ENCODE results near the gene DNPEP. TPM values are rescaled to one million over a fixed set of nuclear protein-coding genes. Genes with fewer than 3 reads are reported as not detected.

Gene DNPEP
- total and polyA plus RNA-seq, 2 donors from 2014 or later: 53.3 to 71.0 TPM

DNA sequence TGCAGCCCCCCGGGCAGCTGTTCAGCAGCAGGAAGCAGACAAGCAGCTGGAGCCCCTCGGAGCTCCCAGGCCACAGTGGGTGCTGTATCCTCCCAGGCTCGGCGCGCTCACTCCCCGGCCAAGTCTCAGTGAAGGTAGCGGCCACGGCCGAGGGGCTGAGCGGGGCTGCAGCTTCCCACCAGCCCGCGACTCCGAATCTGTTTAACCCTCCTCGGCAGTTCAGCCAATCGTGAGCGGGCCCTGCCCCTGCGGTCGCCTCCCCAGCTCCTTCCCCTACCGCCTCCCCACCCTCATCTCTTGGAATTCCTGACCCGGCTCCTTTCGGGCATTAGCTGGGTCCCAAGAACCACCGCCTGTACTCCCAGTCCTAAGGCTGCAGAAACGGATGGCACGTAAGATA, 55.2 kb downstream of the DNPEP start, which contains the start of gene RESP18:
Gene RESP18, minus strand, starts transcription at position 203 of the 400 bp plus-strand sequence.
- intact Hi-C loops (cut with DNase I): no loop called here
- DNase-seq (no peak), FAIRE-seq (no peak)
- Histone ChIP-seq H3K36me3 (ENCODE audit: control insufficient read depth in 2 of 3, insufficient read depth in 3 of 3, low read length in 3 of 3) (no peaks in the 10 kb centered on the region), H3K27ac (ENCODE audit: low read depth in 2 of 2, low read length in 2 of 2) (no peak within 1 kb of the TSS), H3K9ac (ENCODE audit: low read length in 3 of 3) (no peak within 1 kb of the TSS), H3K27me3 (ENCODE audit: control insufficient read depth, insufficient read depth, low read length) (peaks cover 12% of the 10 kb centered on the region), H3K9me3 (ENCODE audit: control insufficient read depth in 2 of 3, insufficient read depth in 1 of 3, low read length in 3 of 3) (no peaks in the 10 kb centered on the region), H3K4me3 (ENCODE audit: low read length in 3 of 3) (no peak within 1 kb of the TSS), H3K4me1 (ENCODE audit: control insufficient read depth in 2 of 3, insufficient read depth in 2 of 3, low read depth in 1 of 3, low read length in 3 of 3) (no peaks in the 10 kb centered on the region)
- no peak for TF ChIP-seq CTCF (IDR thresholded peaks at IDR 0.05; ENCODE audit: borderline replicate concordance, extremely low read depth, insufficient read depth)

GRCh38 chr2:219331560-219332213, 56.0 kb downstream of the DNPEP start:
- Histone ChIP-seq H3K4me1 (ENCODE audit: control insufficient read depth in 2 of 3, insufficient read depth in 2 of 3, low read depth in 1 of 3, low read length in 3 of 3) (no peaks in the 10 kb centered on the region), H3K4me3 (ENCODE audit: low read length in 3 of 3) (no peak overlapping the region), H3K36me3 (ENCODE audit: control insufficient read depth in 2 of 3, insufficient read depth in 3 of 3, low read length in 3 of 3) (no peaks in the 10 kb centered on the region), H3K27ac (ENCODE audit: low read depth in 2 of 2, low read length in 2 of 2) (no peak overlapping the region), H3K9ac (ENCODE audit: low read length in 3 of 3) (no peak overlapping the region), H3K27me3 (ENCODE audit: control insufficient read depth, insufficient read depth, low read length) (peaks cover 12% of the 10 kb centered on the region), H3K9me3 (ENCODE audit: control insufficient read depth in 2 of 3, insufficient read depth in 1 of 3, low read length in 3 of 3) (no peaks in the 10 kb centered on the region)
- FAIRE-seq (no peak), DNase-seq (peak; percentile 68 to 80 (median 79))
- no peak for TF ChIP-seq CTCF (IDR thresholded peaks at IDR 0.05; ENCODE audit: borderline replicate concordance, extremely low read depth, insufficient read depth)
- intact Hi-C loops (cut with DNase I): no loop called here

DNA sequence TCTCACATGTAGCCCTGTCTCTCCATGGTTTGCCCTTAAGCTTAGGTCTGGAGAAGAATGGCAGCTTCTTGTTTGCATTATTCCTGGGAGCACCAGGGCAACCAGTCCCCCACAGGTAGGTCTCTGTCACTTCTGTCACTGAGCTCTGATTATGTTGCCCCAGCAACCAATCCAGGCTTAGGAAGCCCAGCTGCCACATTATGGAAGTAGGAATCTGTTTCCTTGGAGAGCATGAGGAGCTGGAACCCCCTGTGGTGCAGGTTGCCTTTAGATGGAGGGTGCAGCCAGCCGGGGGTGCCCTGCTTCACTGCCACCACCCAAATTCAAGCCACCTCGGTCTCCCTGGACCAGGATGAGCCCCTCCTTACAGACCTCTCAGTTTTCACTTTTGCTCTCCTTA, 60.0 kb downstream of the DNPEP start:
- H3K9me3 ChIP-seq (ENCODE audit: control insufficient read depth in 2 of 3, insufficient read depth in 1 of 3, low read length in 3 of 3): no peaks in the 10 kb centered on the region
- no peak overlapping the region for H3K27ac ChIP-seq (ENCODE audit: low read depth in 2 of 2, low read length in 2 of 2)
- H3K9ac ChIP-seq (ENCODE audit: low read length in 3 of 3): no peak overlapping the region
- intact Hi-C loops (cut with DNase I): no loop called here
- no peak for DNase-seq
- no peak for TF ChIP-seq CTCF (IDR thresholded peaks at IDR 0.05; ENCODE audit: borderline replicate concordance, extremely low read depth, insufficient read depth)
- no peak overlapping the region for H3K4me3 ChIP-seq (ENCODE audit: low read length in 3 of 3)
- no peaks in the 10 kb centered on the region for H3K36me3 ChIP-seq (ENCODE audit: control insufficient read depth in 2 of 3, insufficient read depth in 3 of 3, low read length in 3 of 3)
- H3K4me1 ChIP-seq (ENCODE audit: control insufficient read depth in 2 of 3, insufficient read depth in 2 of 3, low read depth in 1 of 3, low read length in 3 of 3): no peaks in the 10 kb centered on the region
- peaks cover 7% of the 10 kb centered on the region for H3K27me3 ChIP-seq (ENCODE audit: control insufficient read depth, insufficient read depth, low read length)
- FAIRE-seq: no peak

Data from kidney (tissue), 14 donors.